Stimulated activated CD4-positive, alpha-beta T cell treated with anti-CD3 and anti-CD28 coated beads, TNF-alpha, amount 100 ng/mL, for 4 hours (primary cell): ENCODE data around the gene TMEM108.

ENCODE experiments used
- DNase-seq, 3 experiments: peaks; one replicate each; pipeline ENCODE4 v3.0.0-alpha.2; 2020; ENCODE audit warnings: low read depth in 3 of 3

TMEM108 gene

DNA sequence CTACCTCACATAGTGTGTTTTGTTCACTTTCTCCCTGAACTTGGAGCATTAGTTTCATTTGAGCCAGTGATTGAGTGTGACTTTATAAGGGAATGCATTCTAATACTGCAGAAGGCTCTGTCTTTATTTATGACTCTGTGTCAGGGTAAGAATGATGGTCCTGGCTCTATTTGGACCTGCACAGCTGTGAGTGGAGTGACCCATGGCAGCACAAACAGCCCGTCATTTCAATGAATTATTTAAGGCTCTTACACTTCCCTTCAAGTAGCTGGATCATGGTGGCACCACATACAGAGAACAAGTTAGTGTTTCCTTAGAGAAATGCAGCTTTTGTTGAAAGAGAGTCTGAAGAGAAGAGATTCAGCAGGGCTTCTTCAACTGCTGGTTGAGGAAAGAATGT is 16.4 kb downstream of the TMEM108 start:
- DNase-seq = no peak

DNA sequence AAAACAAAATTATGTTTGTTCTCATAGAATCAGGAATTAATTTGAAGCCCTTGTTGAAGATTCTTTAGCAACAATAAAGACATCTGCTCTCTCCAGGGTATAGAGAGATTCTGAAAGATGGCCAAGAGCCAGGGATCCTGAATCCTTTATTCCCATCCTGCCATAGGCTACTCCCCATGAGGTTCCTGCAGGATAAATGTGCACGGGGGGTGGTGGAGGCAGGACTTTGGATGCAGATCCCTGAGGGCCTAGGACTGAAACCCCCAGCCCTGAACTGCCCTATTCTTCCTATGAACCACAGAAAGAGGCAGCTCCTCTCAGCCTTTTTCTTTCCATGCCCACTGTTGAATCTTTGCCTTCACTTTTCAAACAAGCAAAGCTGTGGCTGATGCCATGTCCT is 17.1 kb downstream of the TMEM108 start:
- DNase-seq = no peak

DNA sequence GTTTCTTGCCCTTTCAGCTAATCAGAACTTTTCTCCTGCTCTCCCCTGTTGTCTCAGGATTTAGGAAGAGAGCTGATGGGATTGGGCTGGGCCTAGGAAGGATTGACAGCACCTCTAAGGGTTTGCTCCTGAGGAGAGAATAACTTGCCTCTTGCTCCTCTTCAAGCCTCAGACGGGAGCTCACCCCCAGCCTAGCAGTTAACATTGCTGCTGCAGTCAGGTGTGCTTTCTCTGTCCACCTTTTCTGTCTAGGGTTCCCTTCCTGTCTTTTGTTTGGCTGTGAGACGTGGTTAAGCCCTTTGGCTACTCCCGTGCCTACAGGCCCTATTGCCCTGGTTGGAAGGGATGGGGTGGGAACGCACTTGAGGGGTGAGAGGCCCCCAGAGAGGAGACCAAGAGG is 20.1 kb downstream of the TMEM108 start:
- no peak for DNase-seq

DNA sequence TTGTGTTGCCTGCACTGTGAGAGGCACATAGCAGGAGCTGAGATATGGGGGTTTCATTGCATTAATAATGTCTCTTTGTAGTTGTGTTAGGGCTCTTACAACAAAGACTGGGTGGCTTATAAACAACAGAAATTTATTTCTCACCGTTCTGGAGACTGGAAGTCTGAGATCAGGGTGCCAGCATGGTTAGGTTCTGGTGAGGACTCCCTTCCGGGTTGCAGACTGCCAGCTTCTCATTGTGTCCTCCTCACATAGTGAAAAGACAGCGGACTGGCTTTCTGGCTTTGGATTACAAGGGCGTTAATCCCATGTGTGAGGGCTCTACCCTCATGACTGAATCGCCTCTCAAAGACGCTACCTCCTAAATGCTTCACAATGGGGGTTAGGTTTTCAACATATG is 20.6 kb downstream of the TMEM108 start:
- no peak for DNase-seq

DNA sequence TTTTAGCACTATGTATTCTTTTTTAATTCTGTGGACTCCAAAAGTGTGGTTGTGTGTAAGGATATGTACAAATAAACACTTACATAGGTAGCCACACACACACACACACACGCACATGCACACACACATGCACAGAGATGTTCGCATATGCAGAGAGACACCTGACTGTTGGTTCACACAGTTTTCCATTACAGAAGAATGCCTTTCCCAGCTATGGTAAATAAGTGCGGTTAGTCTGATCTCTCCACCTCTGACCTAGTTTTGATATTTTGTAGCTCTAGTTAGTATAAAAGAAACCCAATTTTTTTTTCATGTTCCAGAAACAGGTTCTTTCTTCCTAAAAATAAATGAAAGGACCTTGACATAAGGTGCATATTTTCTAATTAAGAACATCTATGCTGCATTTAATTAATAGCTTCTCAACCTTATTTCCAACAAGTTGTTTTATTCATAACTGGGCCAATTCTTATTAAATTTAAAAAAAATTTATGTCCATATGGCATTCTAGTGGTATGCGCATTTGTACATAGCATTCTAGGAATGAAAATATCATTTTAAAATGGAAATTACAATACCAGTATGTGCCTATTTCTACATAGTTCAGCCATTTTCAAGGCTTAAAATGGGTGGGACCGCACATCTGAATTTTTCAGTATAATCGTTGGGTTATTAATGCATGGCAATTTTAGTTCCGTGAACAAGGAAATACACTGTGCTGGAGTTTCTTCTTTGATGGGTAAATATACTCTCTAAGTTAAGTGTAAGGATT is 27.2 kb downstream of the TMEM108 start:
- no peak for DNase-seq

DNA sequence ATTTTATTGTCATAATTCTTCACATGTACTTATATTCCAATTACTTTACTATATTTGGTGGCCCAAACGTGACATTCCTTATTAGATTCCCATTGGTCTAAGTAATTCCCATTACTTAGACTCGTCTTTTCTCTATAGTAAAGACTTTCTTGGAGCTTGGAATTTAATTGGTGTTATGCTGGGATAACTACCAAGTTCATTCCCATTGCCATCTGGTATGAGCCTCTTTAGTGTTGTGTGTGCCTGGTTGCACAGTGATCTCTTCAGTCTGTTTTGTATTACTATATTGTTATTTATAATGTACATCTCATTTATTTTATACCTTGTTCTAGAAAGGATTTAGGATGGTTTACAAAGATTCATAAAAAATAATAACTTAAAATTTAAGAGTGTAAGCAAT is 27.8 kb downstream of the TMEM108 start:
- DNase-seq = no peak

DNA sequence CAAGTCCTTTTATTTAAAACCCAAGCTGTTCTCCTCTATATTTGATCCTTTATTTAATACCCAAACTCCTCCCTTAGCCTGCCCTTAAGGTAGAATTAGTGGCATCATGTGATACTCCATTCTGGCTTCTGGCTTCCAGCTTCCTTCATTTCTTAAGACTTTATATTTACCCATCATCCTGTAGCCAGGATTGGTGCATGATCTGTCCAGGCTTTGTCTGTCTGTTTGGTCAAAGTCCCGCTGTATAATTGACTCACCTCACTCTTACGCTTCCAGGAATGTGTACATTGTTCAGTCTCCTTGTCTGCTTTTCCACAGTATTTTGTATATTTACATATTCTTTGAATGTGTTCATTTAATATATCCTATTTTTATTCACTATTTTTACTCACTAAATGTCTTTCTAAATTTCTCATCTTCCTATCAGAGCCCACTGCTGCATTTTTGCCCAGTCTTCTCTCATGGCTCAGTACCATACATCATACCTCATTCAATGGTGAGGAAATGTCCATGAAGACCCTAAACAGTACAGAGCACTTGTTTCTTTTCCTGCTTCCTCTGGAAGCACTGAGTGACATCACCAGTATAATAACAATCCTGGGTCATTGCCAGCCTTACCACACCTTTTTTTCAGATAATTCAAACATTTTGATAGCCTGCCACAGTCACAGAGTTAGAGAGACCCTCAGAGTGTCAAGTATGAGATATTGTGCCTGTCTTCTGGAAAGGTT is 31.5 kb downstream of the TMEM108 start:
- no peak for DNase-seq

DNA sequence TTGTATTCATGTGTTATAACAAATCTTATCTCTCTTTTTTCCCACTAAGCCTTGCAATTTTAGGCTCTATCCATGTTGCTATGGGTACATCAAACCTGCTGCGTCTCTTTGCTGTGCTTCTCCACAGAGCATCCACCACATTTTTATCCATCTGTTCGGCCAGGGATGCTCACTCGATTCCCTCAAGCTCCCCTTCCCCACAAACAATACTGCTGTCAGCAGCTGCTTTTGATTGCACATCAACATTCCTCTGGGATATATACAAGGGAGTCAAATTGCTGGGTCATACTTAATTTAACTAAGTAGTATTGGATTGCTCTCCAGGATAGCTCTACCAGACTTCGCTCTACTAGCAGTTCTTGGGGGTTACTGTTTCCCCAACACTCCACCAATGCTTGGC is 36.8 kb downstream of the TMEM108 start:
- DNase-seq = no peak

DNA sequence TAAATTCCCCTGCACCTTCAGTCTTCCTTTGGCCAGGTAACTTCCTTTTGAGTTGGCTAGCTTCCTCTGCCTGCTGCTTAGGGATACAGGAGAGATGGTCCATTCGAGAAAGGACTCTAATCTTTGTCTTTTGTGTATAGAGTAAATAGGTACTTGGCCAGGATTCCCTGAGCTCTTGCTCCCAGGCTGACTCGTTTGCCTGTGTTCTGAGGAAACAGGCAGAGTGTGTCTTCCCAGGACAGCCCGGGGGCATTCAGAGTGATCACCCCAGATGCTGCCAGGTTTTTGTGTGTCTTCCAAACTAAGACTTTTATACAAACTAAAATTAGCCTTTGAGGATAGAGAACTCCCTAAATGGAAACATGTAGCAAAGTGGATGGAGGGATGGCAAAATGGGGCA is 39.5 kb downstream of the TMEM108 start:
- no peak for DNase-seq

DNA sequence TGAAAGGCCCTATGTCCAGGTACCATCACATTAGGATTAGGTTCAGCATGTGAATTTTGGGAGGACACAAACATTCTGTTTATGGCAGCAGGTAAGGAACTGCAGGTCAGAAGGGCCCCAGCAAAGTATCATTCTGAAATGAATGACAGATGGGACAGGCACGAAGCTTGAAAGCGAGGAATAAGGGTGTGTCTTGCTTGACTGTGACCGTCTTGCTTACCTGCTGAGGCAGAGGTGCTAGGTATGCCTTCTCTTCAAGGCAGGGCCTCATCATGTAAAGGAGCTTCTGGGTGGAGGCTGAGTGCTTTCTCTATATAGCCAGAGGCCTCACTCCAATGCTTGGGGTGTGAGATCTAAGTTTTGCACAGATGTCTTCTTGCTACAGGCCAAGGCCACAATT is 41.4 kb downstream of the TMEM108 start:
- no peak for DNase-seq

DNA sequence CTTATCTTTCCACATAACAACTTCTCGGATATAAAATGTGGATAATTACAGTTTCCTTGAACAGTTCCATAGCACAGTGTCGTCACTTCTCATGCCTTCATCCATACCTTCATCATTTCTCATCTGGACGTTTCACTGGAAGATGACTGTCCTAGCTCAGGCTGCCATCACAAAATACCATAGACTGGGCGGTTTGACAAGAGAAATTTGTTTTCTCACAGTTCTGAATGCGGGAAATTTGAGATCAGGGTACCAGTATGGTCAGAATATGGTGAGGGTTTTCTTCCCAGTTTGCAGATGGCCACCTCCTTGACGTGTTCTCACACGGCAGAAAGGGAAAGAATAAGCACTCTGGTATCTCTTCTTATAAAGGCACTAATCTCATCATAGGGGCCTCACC is 42.8 kb downstream of the TMEM108 start:
- DNase-seq = no peak

DNA sequence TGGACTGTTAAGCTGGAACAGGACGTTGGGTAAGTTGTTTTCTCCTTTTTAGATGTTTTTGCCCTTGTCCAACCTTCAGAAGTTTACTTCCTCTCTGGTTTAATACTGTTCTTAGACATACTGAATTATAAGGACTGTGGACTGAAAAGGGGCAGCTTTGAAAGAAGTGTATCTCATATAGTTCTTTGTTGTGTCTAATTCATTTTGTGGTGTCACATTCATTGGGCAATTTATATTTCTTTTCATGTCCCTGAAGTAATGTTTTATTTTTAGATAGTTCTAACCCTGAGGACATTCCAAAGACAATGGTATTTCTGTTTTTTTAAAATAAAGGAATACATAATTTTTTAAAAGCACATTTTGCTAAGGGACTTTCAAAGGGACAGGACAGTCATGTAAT is 45.2 kb downstream of the TMEM108 start:
- DNase-seq = no peak

DNA sequence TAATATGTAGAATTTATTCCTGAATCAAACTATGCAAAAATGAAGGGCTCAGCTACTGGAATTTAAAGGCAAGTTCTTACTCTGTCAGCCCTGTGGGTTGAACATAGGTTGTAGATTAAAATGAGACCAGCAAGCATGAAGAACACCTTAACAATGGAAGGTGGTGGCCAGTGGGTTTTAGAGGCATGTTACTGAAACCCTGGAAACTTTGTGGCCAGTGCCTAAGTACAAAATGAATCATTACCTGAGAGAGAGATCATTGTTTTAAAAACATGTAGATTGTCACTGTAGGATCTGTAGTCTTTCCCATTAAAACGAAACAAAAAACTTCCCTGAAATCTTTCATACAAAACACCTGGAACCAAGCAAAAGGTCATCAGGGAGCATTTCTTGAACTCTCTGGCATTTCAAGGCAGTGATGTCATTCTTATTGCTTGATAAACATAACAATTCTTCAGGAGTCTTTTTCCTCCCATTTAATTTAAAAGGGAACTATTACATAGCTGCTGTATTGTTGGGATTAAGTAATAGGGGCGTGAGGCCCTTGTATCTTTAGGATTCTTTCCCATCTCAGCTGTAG is 51.8 kb downstream of the TMEM108 start:
- DNase-seq = no peak

DNA sequence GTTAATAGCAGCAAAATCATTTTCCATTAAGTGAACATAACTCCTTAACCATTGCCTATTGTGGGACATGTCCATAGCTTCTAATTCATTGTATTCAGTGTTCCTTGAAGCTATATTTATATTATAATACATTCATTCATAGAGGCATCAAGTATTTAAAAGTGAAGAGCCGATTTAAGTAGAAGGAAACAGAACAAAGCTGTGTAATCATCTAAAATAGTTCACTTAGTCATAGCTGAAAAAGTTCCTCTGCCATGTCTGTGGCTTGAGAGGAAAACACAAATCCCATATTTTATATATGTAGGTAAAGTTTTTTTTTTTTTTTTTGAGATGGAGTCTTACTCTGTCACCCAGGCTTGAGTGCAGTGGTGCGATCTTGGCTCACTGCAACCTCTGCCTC is 54.5 kb downstream of the TMEM108 start:
- DNase-seq = no peak

DNA sequence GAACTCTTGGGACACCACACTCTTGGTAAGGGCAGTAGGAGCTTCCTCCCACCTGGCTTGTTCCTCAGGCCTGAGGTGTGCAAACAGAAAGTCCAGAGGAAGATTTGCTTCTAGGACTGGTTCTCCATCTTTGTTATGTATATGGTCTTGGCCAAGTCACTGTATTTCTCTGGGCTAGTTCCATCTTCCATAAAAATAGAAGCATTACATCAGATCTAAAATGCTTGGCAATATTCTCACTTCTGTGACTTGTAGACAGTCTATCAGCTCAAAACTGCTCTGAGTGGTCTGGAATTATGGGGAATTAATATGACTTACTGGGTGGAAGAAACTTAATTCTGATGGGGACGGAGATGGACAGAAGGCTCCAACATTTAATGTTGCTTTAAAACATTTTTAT is 55.2 kb downstream of the TMEM108 start:
- DNase-seq = no peak

DNA sequence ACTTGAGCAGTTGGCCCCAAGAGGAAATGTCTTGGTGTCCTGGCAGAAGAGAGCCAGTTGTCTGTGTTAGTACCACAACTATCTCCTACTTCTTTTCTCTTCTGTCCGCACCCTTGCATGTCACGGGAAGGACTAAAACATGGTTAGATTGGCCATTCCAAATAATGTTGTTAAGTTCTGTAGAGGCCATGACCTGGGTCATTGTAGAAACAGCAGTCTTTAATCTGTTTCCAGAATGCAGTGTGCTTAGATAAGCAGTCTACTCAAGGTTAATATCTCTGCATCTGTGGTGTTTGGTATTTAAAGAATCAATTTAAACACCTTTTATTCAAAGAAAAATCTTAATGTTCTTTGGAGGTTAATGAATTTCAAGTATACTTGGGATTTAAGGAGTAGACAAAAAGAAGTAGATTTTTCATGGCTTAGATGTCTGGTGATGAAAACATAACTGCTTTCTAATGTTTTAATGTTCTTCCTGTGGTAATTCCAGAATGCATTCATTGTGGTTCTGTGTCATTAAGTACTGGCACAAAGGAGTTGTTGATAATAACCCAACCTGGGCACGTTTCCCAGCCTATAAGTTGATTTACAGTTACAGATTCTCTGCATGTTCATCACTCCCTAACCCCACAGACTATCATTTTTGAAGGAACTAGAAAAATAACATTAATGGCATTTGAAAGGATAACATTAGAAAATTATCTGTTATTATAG is 58.9 kb downstream of the TMEM108 start:
- no peak for DNase-seq

DNA sequence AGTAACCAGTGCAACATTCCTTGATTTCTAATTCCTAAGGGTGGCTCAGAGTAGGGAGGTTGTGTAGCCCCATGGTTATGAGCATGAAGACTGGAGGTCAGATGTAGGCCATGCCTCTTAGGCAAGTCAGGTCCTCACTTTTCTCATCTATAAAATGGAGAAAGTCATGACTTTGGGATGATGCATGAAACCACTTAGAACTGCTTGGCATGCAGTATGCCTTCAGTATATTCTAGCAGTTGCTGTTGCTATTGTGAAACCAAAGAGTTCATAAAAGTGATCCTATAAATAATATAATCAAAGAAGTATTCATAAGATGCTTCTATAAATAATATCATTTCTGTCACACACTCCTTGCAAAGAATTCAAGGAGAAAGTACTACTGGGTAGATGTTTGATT is 65.5 kb downstream of the TMEM108 start:
- no peak for DNase-seq

DNA sequence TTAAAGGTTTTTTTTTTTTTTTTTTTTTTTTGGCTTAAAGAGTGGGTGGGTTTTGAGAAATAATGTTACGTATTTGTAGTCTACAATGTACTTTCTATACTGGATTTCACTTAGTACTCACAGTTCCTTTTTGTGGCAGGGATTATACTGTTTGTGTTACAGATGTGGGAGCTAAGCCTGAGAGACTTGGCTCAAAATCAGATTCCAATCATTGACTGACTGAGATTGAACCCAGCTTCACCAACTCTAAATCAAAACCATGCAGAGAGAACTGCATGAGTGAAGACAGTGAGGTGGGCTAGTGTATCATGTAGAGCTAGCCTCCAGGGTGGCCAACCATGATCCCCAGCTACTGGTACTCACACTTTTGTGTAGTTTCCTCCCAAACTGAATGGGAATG is 68.0 kb downstream of the TMEM108 start:
- no peak for DNase-seq

DNA sequence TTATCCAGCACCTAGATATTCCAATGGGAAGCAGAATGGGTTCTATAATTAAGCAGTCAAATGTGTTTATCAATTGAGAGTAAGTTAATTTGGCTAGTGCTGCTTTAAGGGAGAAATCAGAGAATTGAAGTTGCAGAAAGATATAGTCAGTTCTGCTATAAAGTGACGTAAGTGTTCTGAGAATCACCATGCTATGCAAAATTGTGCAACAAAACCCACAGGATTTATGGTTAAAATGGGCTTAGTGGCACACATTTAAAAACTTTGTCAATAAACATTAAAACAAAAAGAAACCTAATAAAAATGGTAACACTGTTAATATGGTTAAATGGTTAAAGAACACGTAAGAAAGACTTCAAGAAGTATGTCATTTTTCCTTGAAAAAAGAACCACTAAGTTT is 74.5 kb downstream of the TMEM108 start:
- DNase-seq = no peak

DNA sequence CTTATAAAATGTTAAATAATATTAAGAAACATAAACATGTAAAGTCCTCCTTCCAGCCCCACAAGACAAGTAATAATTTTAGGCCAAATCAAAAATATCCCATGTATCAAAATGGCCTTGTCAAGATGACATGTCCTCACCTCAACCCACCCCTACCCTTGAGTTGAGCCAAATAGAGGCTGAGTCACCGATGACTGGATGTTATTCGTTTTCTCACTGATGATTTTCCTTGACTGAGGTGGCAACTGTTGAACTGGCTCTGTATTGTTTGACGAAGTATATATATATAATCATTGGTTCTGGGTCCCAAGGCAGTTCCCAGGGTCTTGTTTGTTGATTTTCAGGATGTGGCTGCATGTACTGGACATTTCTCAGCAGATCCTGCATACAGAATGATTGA is 75.3 kb downstream of the TMEM108 start:
- DNase-seq = no peak

DNA sequence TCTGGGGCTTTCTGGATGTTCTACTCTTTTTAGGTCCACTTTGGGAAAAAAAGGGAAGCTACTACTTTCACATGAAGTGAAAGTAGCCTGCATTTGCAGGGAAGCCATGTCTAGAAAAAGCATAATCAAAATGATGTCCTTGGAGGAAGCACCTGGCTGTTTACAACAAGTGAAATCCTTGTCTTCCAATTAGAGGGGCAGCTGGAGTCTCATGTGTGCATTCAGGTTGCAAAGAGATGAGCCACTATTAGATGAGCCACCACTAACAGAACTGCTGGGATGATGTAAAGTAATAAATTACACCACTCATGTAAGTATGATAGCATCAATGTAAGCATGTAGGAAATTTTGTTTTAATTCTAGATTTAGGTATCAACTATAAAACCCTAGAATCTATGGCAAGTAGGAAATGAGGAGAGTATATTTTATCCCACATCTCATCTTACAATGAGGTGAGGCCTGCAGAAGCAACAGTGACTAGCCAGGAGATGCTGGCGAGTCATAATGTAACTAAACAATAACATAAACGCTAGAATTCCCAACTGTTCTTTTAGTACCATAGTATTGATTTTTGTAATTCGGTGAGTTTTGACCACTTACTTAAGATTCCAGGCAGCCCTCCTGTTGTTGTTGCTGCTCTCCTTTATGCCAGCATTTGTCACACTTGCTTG is 75.9 kb downstream of the TMEM108 start:
- DNase-seq = no peak

DNA sequence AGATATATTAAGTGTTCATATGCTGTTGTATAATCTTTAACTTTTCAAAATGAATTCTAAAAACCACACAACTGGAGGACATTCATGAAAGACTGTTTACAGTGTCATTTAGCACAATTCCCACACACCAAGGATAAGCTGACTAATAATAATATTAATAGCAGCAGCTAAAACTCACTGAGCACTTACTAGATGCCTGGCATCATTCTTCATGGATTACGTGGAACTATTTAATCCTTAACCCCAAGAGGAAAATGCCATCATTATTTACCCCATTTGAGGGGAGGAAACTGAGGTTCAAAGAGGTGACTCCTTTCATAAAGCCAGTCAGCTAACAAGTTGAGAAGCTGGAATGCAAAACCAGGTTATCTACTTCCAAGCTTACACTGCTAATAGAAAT is 77.0 kb downstream of the TMEM108 start:
- no peak for DNase-seq
